Measurements from ENCODE around the gene PROCA1. TPM values are rescaled to one million over a fixed set of nuclear protein-coding genes. Genes with fewer than 3 reads are reported as not detected.
A peak's percentile ranks its signal among the peaks of the same experiment; 100 is the strongest.

Gene PROCA1
- total RNA-seq, 2 donors from 2014 or later: 28.7 to 41.6 TPM

- Mint-ChIP-seq H3K4me1 (peaks cover 17% of the 10 kb centered on the region), H3K4me3 (peak overlapping the region; percentile 75), H3K27ac (peak overlapping the region; percentile 98), H3K27me3 (ENCODE audit: insufficient read depth) (no peaks in the 10 kb centered on the region), H3K36me3 (ENCODE audit: low read depth) (peaks cover 22% of the 10 kb centered on the region), H3K9me3 (no peaks in the 10 kb centered on the region)
- Histone ChIP-seq H3K9me3 (ENCODE audit: control insufficient read depth, low read length) (no peaks in the 10 kb centered on the region), H3K27me3 (ENCODE audit: control insufficient read depth, insufficient read depth, low read length, poor library complexity, severe bottlenecking) (no peaks in the 10 kb centered on the region), H3K27ac (ENCODE audit: low read depth, low read length) (peak overlapping the region; percentile 89), H3K9ac (ENCODE audit: extremely low read depth, low read length, poor library complexity, severe bottlenecking) (no peak overlapping the region), H3K4me3 (ENCODE audit: low read length) (no peak overlapping the region), H3K36me3 (ENCODE audit: control insufficient read depth, insufficient read depth, low read length) (peaks cover 27% of the 10 kb centered on the region), H3K4me1 (ENCODE audit: control insufficient read depth, insufficient read depth, low read length) (no peaks in the 10 kb centered on the region)
- whole genome bisulfite sequencing, 2 experiments (ENCODE audit: insufficient coverage in 1 of 2, insufficient read length in 1 of 2): 82 to 93% methylated on average over 3 to 6 of the region's 7 CpGs
- no peak for TF ChIP-seq CTCF (conservative IDR thresholded peaks at IDR 0.05)
- peak; percentile 52 for DNase-seq
Observed at GRCh38 chr17:28712705-28713415, 1.2 kb upstream of the PROCA1 start.

- peak overlapping the region; percentile 91 for H3K9ac ChIP-seq (ENCODE audit: extremely low read depth, low read length, poor library complexity, severe bottlenecking)
- no peaks in the 10 kb centered on the region for H3K4me1 ChIP-seq (ENCODE audit: control insufficient read depth, insufficient read depth, low read length)
- Mint-ChIP-seq H3K4me1 (peaks cover 19% of the 10 kb centered on the region), H3K36me3 (ENCODE audit: low read depth) (peaks cover 24% of the 10 kb centered on the region), H3K27me3 (ENCODE audit: insufficient read depth) (no peaks in the 10 kb centered on the region), H3K4me3 (peak overlapping the region; percentile 75), H3K9me3 (no peaks in the 10 kb centered on the region), H3K27ac (peak overlapping the region; percentile 98)
- peak overlapping the region; percentile 73 for H3K4me3 ChIP-seq (ENCODE audit: low read length)
- no peaks in the 10 kb centered on the region for H3K9me3 ChIP-seq (ENCODE audit: control insufficient read depth, low read length)
- H3K27ac ChIP-seq (ENCODE audit: low read depth, low read length): peak overlapping the region; percentile 89
- peaks cover 27% of the 10 kb centered on the region for H3K36me3 ChIP-seq (ENCODE audit: control insufficient read depth, insufficient read depth, low read length)
- DNase-seq: peak; percentile 93
- 19 to 20% methylated on average over 18 to 34 of the region's 34 CpGs for WGBS, 2 experiments (ENCODE audit: insufficient coverage in 1 of 2, insufficient read length in 1 of 2)
- peak; percentile 15 for TF ChIP-seq CTCF (conservative IDR thresholded peaks at IDR 0.05)
- H3K27me3 ChIP-seq (ENCODE audit: control insufficient read depth, insufficient read depth, low read length, poor library complexity, severe bottlenecking): no peaks in the 10 kb centered on the region
Observed at GRCh38 chr17:28712032-28712704, 480 bp upstream of the PROCA1 start.

GRCh38 chr17:28710861-28711722 lies 596 bp downstream of the PROCA1 start:
- no peaks in the 10 kb centered on the region for H3K9me3 ChIP-seq (ENCODE audit: control insufficient read depth, low read length)
- peak overlapping the region; percentile 98 for H3K27ac ChIP-seq (ENCODE audit: low read depth, low read length)
- Mint-ChIP-seq H3K27me3 (ENCODE audit: insufficient read depth) (no peaks in the 10 kb centered on the region), H3K9me3 (no peaks in the 10 kb centered on the region), H3K36me3 (ENCODE audit: low read depth) (peaks cover 27% of the 10 kb centered on the region), H3K4me3 (peak overlapping the region; percentile 75), H3K4me1 (peaks cover 16% of the 10 kb centered on the region), H3K27ac (peak overlapping the region; percentile 98)
- DNase-seq: peak; percentile 100
- WGBS, 2 experiments (ENCODE audit: insufficient coverage in 1 of 2, insufficient read length in 1 of 2): 0% methylated on average over 44 to 74 of the region's 74 CpGs
- TF ChIP-seq CTCF (conservative IDR thresholded peaks at IDR 0.05): no peak
- peaks cover 27% of the 10 kb centered on the region for H3K36me3 ChIP-seq (ENCODE audit: control insufficient read depth, insufficient read depth, low read length)
- no peaks in the 10 kb centered on the region for H3K27me3 ChIP-seq (ENCODE audit: control insufficient read depth, insufficient read depth, low read length, poor library complexity, severe bottlenecking)
- H3K9ac ChIP-seq (ENCODE audit: extremely low read depth, low read length, poor library complexity, severe bottlenecking): peak overlapping the region; percentile 91
- peak overlapping the region; percentile 95 for H3K4me3 ChIP-seq (ENCODE audit: low read length)
- H3K4me1 ChIP-seq (ENCODE audit: control insufficient read depth, insufficient read depth, low read length): no peaks in the 10 kb centered on the region
